Calu3 (cell line): ENCODE results near the gene CACNA2D4. TPM values are rescaled to one million over a fixed set of nuclear protein-coding genes. Genes with fewer than 3 reads are reported as not detected.
"Not testable (repeated sequence)": the region's sequence is repeated elsewhere in the genome, so short reads cannot be mapped to it uniquely, and the experiment has no call there.

ENCODE experiments used
- BruUV-seq: library from RNA; stranded (reverse); fragments of 400-500 nt; replicated peaks from 2 replicates; lab custom pipeline; 2021; lab: Mats Ljungman, UMichigan
- CTCF ChIA-PET: fragments of 300-600 bp; sonication (Branson Sonifier 250); formaldehyde crosslinking; loops from one replicate; lab custom pipeline; 2022; ENCODE audit warnings: antibody characterized with exemption; lab: Charles Lee
- DNase-seq: peaks from one replicate; pipeline ENCODE4 v3.0.0; 2022
- H3K27ac Mint-ChIP-seq: one replicate; pipeline ENCODE4 v1.8.0; 2022; ENCODE audit warnings: mixed read lengths; ENCODE audit not compliant: unreplicated experiment
- H3K27me3 Mint-ChIP-seq: one replicate; pipeline ENCODE4 v1.8.0; 2022; ENCODE audit warnings: mixed read lengths; ENCODE audit not compliant: unreplicated experiment
- H3K36me3 Mint-ChIP-seq: one replicate; pipeline ENCODE4 v1.8.0; 2022; ENCODE audit warnings: mild to moderate bottlenecking, moderate library complexity, mixed read lengths; ENCODE audit not compliant: insufficient read depth, unreplicated experiment
- H3K4me1 Mint-ChIP-seq: one replicate; pipeline ENCODE4 v1.8.0; 2022; ENCODE audit warnings: mild to moderate bottlenecking, low read depth, mixed read lengths; ENCODE audit not compliant: unreplicated experiment
- H3K4me3 Mint-ChIP-seq: one replicate; pipeline ENCODE4 v1.8.0; 2022; ENCODE audit warnings: mild to moderate bottlenecking, low read depth, moderate library complexity, mixed read lengths; ENCODE audit not compliant: unreplicated experiment
- H3K9me3 Mint-ChIP-seq: one replicate; pipeline ENCODE4 v1.8.0; 2022; ENCODE audit warnings: low read depth, mixed read lengths; ENCODE audit not compliant: unreplicated experiment
- intact Hi-C: fragments of 100-400 bp; cut with micrococcal nuclease; formaldehyde crosslinking; loops from one replicate; pipeline ENCODE4 v1.10.0; 2022; ENCODE audit not compliant: unreplicated experiment
- total RNA-seq: library from RNA; stranded (reverse); gene quantifications from 2 replicates; pipeline ENCODE4 v1.2.3, GENCODE V29; 2022
- TF ChIP-seq, protein P1 (sequence below): fragments of 200-600 bp; IDR thresholded peaks from one replicate; pipeline ENCODE4 v1.8.0; 2022; ENCODE audit warnings: antibody characterized with exemption; ENCODE audit not compliant: unreplicated experiment

Gene CACNA2D4
- total RNA-seq, 1 experiment from 2014 or later = 0.80 TPM

DNA sequence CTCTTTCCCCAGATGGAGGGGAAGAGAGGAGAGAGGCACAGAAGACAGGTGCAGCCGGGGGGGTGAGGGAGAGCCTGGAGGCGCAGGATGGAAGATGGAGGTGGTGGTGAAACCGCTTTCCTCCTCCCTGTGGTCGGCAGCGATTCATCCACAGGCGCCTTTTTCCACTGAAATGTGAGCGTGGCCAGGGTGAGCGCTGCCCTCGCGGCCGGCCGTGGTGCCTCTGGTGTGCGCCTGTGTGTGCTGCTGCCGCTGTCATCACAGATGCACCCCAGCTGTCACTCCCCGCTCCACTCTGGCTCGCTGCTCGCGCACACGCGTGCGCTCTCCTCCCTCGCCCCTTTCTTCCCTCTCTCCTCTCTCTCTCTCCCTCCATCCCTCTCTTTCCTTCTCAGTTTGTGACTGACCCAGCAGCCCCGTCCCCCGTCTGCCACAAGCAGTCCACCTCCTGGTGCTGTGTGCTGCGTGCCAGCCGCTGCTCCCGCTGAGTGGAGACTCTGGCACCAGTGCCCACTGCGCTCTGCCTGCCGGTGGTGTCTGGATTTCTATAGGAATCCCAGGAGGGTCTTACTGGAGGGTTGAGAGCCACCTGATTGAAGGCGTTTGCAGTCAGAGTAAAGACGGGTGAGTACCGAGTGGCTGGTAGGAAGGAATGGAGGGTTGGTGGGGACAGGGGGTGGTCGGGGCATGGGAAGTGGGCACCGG, 98.1 kb downstream of the CACNA2D4 start, which contains the start of gene LRTM2:
Gene LRTM2 (plus strand): TSS at position 375 of the 705 bp plus-strand sequence. CDS start 7,584 bp downstream, outside the sequence.
- Mint-ChIP-seq H3K9me3 (no peaks in the 10 kb centered on the region), H3K27ac (no peak within 1 kb of the TSS), H3K27me3 (peaks cover 99% of the 10 kb centered on the region), H3K36me3 (no peaks in the 10 kb centered on the region), H3K4me3 (no peak within 1 kb of the TSS), H3K4me1 (no peaks in the 10 kb centered on the region)
- TF ChIP-seq, protein P1, sequence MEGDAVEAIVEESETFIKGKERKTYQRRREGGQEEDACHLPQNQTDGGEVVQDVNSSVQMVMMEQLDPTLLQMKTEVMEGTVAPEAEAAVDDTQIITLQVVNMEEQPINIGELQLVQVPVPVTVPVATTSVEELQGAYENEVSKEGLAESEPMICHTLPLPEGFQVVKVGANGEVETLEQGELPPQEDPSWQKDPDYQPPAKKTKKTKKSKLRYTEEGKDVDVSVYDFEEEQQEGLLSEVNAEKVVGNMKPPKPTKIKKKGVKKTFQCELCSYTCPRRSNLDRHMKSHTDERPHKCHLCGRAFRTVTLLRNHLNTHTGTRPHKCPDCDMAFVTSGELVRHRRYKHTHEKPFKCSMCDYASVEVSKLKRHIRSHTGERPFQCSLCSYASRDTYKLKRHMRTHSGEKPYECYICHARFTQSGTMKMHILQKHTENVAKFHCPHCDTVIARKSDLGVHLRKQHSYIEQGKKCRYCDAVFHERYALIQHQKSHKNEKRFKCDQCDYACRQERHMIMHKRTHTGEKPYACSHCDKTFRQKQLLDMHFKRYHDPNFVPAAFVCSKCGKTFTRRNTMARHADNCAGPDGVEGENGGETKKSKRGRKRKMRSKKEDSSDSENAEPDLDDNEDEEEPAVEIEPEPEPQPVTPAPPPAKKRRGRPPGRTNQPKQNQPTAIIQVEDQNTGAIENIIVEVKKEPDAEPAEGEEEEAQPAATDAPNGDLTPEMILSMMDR = no peak
- BruUV-seq = no TSS peak
- CTCF ChIA-PET = no interaction called here
- intact Hi-C loops = no loop called here
- DNase-seq = no peak

DNA sequence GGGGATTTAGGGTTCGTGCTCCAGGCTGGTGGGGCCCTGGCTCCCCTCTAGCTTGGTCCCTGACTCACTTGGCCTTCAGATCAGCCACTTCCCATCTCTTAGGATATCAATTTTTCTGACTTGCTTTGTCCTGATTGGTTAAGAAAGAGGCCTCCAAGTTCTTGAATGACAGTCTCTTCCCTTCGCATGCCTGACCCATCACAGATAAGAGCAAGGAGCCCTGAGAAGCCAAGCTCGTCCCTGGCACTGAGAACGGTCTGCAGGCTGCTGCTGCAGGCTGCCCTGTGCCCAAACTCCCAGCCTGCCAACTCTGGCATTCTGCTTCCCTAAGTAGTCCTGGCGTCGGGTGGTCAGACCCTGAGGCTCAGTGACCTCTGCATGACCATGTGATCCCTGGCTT, 98.9 kb downstream of the CACNA2D4 start:
- DNase-seq = no peak
- BruUV-seq = no TSS peak
- no peak overlapping the region for H3K27ac Mint-ChIP-seq
- TF ChIP-seq, protein P1 = no peak
- H3K4me3 Mint-ChIP-seq = no peak overlapping the region
- peaks cover 99% of the 10 kb centered on the region for H3K27me3 Mint-ChIP-seq
- CTCF ChIA-PET = no interaction called here
- intact Hi-C loops = no loop called here
- H3K9me3 Mint-ChIP-seq = no peaks in the 10 kb centered on the region
- H3K4me1 Mint-ChIP-seq = no peaks in the 10 kb centered on the region
- H3K36me3 Mint-ChIP-seq = no peaks in the 10 kb centered on the region

DNA sequence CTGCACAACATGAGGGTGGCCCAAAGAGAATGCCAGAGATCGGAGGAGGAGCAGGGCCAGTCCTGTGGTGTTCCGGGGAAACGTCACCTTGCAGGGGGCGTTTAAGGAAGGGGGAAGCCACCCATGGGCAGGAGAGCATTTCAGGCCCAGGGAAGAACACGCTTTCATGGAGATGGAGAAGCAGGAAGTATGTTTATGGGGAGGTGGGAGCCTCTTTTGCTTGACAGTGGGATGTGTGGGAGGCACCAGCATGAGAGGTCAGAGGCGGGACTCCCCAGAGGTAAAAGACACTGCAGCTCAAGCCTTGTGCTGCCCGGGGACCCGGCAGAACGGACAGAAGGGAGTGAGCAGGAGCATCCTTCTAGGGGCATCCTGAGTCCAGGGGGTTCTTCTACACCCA, 99.4 kb downstream of the CACNA2D4 start:
- no peak for DNase-seq
- Mint-ChIP-seq H3K27ac (no peak overlapping the region), H3K4me3 (no peak overlapping the region), H3K27me3 (peaks cover 99% of the 10 kb centered on the region), H3K4me1 (no peaks in the 10 kb centered on the region), H3K36me3 (no peaks in the 10 kb centered on the region), H3K9me3 (no peaks in the 10 kb centered on the region)
- intact Hi-C loops = no loop called here
- TF ChIP-seq, protein P1 = no peak
- CTCF ChIA-PET = no interaction called here
- no TSS peak for BruUV-seq

DNA sequence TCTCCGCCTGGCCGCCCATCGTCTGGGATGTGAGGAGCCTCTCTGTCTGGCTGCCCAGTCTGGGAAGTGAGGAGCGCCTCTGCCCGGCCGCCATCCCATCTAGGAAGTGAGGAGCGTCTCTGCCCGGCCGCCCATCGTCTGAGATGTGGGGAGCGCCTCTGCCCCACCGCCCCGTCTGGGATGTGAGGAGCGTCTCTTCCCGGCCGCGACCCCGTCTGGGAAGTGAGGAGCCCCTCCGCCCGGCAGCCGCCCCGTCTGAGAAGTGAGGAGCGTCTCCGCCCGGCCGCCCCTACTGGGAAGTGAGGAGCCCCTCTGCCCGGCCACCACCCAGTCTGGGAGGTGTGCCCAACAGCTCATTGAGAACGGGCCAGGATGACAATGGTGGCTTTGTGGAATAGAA, 100.5 kb downstream of the CACNA2D4 start:
- CTCF ChIA-PET, H3K36me3 Mint-ChIP-seq, BruUV-seq: not testable (repeated sequence)

DNA sequence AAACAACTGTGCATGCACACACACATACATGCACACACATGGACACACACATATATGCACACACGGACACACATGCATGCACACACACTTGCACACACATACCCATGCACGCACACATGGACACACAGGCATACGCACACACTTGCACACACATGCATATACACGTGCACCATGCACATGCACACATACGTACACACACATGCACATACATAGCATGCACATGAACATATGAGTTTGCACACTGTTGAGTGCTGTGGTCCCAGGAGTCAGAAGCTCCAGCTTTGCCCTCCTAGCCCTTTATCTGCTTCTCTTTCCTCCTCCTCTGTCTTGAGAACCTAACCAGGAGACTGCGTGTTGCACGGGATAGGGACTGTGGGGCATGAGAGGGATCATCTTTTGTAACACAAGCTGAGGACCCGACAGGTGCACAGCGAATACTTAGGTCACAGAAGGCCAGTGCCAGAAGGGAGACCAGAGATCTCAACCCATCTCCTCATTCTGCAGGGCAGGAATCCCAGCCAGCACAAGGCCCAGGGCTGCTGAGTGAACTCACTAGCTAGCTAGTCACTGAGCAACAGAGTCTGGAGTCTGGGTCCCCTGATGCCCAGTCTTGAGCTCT, 101.6 kb downstream of the CACNA2D4 start:
- no peak overlapping the region for H3K27ac Mint-ChIP-seq
- no peaks in the 10 kb centered on the region for H3K9me3 Mint-ChIP-seq
- TF ChIP-seq, protein P1 = no peak
- CTCF ChIA-PET = no interaction called here
- peaks cover 2% of the 10 kb centered on the region for H3K4me1 Mint-ChIP-seq
- no TSS peak for BruUV-seq
- DNase-seq = no peak
- H3K4me3 Mint-ChIP-seq = no peak overlapping the region
- no peaks in the 10 kb centered on the region for H3K36me3 Mint-ChIP-seq
- intact Hi-C loops = no loop called here
- H3K27me3 Mint-ChIP-seq = peaks cover 91% of the 10 kb centered on the region

More for the DNA sequence above, 100.5 kb downstream of the CACNA2D4 start:
- H3K9me3 Mint-ChIP-seq, H3K27ac Mint-ChIP-seq, DNase-seq, H3K4me3 Mint-ChIP-seq, intact Hi-C loops, H3K4me1 Mint-ChIP-seq: not testable (repeated sequence)
- H3K27me3 Mint-ChIP-seq = peaks cover 97% of the 10 kb centered on the region
